Tongue (tissue), 2 donors: Measurements from ENCODE around the gene IL17F. TPM values are rescaled to one million over a fixed set of nuclear protein-coding genes. Genes with fewer than 3 reads are reported as not detected.
"Not testable (repeated sequence)": the region's sequence is repeated elsewhere in the genome, so short reads cannot be mapped to it uniquely, and the experiment has no call there.

Source experiments
- DNase-seq: peaks from one replicate; pipeline ENCODE4 v3.0.0-alpha.2; 2015
- total RNA-seq: library from RNA; depleted of rRNA; stranded (reverse); fragments of >200 nt; gene quantifications from one replicate; pipeline ENCODE4 v1.2.3, GENCODE V29; 2014

The IL17F gene
- total RNA-seq, 1 donor from 2014 or later, result not detected

- DNase-seq, result no peak
These were observed 912 bp downstream of the IL17F start for GRCh38 chr6:52243282-52243893.

GRCh38 chr6:52241819-52242218 lies 2.5 kb downstream of the IL17F start:
- no peak for DNase-seq

GRCh38 chr6:52233975-52234823 lies 10.1 kb downstream of the IL17F start:
- peak; percentile 66 for DNase-seq

GRCh38 chr6:52233005-52233404 lies 11.3 kb downstream of the IL17F start:
- no peak for DNase-seq

GRCh38 chr6:52231406-52232127 lies 12.7 kb downstream of the IL17F start:
- no peak for DNase-seq

GRCh38 chr6:52230685-52231084 lies 13.6 kb downstream of the IL17F start:
- DNase-seq, result no peak

GRCh38 chr6:52227495-52227894 lies 16.8 kb downstream of the IL17F start:
- DNase-seq, result no peak

- DNase-seq, result no peak
These were observed 23.0 kb downstream of the IL17F start for GRCh38 chr6:52221302-52221701.

- no peak for DNase-seq
These were observed 26.5 kb downstream of the IL17F start for GRCh38 chr6:52217761-52218160.

GRCh38 chr6:52216932-52217575 lies 27.2 kb downstream of the IL17F start:
- no peak for DNase-seq

GRCh38 chr6:52215787-52216186 lies 28.5 kb downstream of the IL17F start:
- DNase-seq, result no peak

GRCh38 chr6:52213127-52213526 lies 31.2 kb downstream of the IL17F start:
- DNase-seq, result no peak

- no peak for DNase-seq
These were observed 34.1 kb downstream of the IL17F start for GRCh38 chr6:52210227-52210626.

- no peak for DNase-seq
These were observed 34.5 kb downstream of the IL17F start for GRCh38 chr6:52209770-52210169.

GRCh38 chr6:52208612-52209011 lies 35.7 kb downstream of the IL17F start:
- no peak for DNase-seq

- DNase-seq, result no peak
These were observed 37.2 kb downstream of the IL17F start for GRCh38 chr6:52207066-52207465.

GRCh38 chr6:52201493-52201892 lies 42.8 kb downstream of the IL17F start:
- DNase-seq, result no peak

- DNase-seq, result no peak
These were observed 43.3 kb downstream of the IL17F start for GRCh38 chr6:52201046-52201445.

- DNase-seq, result not testable (repeated sequence)
These were observed 44.2 kb downstream of the IL17F start for GRCh38 chr6:52200088-52200487.

- DNase-seq, result no peak
These were observed 48.4 kb downstream of the IL17F start for GRCh38 chr6:52195886-52196285.

- no peak for DNase-seq
These were observed 52.5 kb downstream of the IL17F start for GRCh38 chr6:52191824-52192223.

GRCh38 chr6:52190409-52190808 lies 53.9 kb downstream of the IL17F start:
- no peak for DNase-seq

GRCh38 chr6:52189974-52190373 lies 54.3 kb downstream of the IL17F start:
- no peak for DNase-seq
